Ovary (tissue), 3 donors: ENCODE results near the gene P4HTM.

Experiments used
- CTCF ChIP-seq, 3 donors: fragments of 450-650 bp in 2 of 3; fragments of 200-600 bp in 1 of 3; IDR thresholded peaks; one replicate each; pipeline versions ENCODE4 v1.5.1 to v1.8.0; 2016 to 2022; ENCODE audit warnings: antibody characterized with exemption in 3 of 3, mild to moderate bottlenecking in 1 of 3
- POLR2A ChIP-seq: fragments of 450-650 bp; IDR thresholded peaks from one replicate; pipeline ENCODE4 v1.6.1; 2017; ENCODE audit warnings: antibody characterized with exemption, mild to moderate bottlenecking, moderate library complexity
- donor health status: DM: no; HTN: no; CAD: no.

DNA sequence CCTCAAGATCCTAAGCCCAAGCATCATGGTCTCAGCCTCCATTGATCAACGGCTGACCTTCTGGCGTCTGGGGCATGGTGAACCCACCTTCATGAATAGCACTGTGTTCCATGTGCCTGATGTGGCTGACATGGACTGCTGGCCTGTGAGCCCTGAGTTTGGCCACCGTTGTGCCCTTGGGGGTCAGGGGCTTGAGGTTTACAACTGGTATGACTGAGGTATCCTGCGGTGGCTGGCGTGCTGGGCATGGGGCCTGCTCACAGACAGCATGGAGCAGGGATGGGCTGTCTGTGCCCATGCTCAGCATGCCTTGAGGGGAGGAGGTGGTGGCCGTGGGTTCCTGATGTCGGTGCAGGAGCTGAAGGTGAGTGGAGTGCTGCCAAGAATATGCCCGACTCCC lies 25.0 kb downstream of the P4HTM start:
- no peak for TF ChIP-seq POLR2A
- no peak for TF ChIP-seq CTCF (IDR thresholded peaks at IDR 0.05)
